ENCODE data around the gene BIN1. TPM values are rescaled to one million over a fixed set of nuclear protein-coding genes. Genes with fewer than 3 reads are reported as not detected.

The BIN1 gene
- total RNA-seq, 1 experiment from 2014 or later: 34.1 TPM

DNA sequence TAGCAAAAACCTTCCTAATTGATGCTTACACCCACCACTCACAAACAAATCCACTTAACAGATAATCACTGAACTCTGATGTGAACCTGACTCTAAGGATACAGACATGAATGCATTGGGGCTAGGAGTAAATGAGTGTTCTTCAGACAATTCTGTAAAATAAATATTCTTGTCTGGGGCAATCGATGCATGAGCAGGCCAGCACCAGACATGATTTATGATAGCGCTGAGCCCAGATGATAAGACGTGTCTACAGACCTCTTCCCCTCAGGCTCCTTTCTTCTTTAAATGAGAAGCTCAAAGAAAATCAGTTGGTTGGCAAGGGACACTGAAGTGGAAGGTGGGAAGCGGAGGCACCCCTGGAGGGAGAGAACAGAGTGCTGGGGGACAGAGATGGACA lies 27.3 kb upstream of the BIN1 start:
- Histone ChIP-seq H3K36me3 (ENCODE audit: insufficient read depth, low read length, poor library complexity, severe bottlenecking) (no peaks in the 10 kb centered on the region), H3K4me3 (ENCODE audit: low read depth, low read length, poor library complexity, severe bottlenecking) (no peak overlapping the region), H3K27me3 (replicated peaks; ENCODE audit: insufficient read depth, low read depth, low read length, poor library complexity) (no peaks in the 10 kb centered on the region), H3K9me3 (ENCODE audit: low read depth, low read length, poor library complexity, severe bottlenecking) (no peaks in the 10 kb centered on the region), H3K4me1 (ENCODE audit: insufficient read depth, low read length, poor library complexity, severe bottlenecking) (no peaks in the 10 kb centered on the region), H3K27ac (ENCODE audit: low read depth, low read length, poor library complexity, severe bottlenecking) (no peak overlapping the region)
- intact Hi-C loops (cut with micrococcal nuclease; ENCODE audit: unreplicated experiment): no loop called here
- POLR2A ChIA-PET (ENCODE audit: low non-redundant PET): no interaction called here
- TF ChIP-seq CTCF (conservative IDR thresholded peaks at IDR 0.05; ENCODE audit: low read depth, low read length) (no peak), EZH2 (IDR thresholded peaks at IDR 0.05; ENCODE audit: borderline replicate concordance, low read depth, low read length, poor library complexity, severe bottlenecking) (no peak)
- CTCF ChIA-PET: no interaction called here
- BruUV-seq (replicated peaks): no TSS peak
- DNase-seq (ENCODE audit: low spot score): no peak

- no peak for DNase-seq (ENCODE audit: low spot score)
- Histone ChIP-seq H3K27me3 (replicated peaks; ENCODE audit: insufficient read depth, low read depth, low read length, poor library complexity) (no peaks in the 10 kb centered on the region), H3K27ac (ENCODE audit: low read depth, low read length, poor library complexity, severe bottlenecking) (no peak overlapping the region), H3K36me3 (ENCODE audit: insufficient read depth, low read length, poor library complexity, severe bottlenecking) (no peaks in the 10 kb centered on the region), H3K9me3 (ENCODE audit: low read depth, low read length, poor library complexity, severe bottlenecking) (no peaks in the 10 kb centered on the region), H3K4me3 (ENCODE audit: low read depth, low read length, poor library complexity, severe bottlenecking) (no peak overlapping the region), H3K4me1 (ENCODE audit: insufficient read depth, low read length, poor library complexity, severe bottlenecking) (no peaks in the 10 kb centered on the region)
- no TSS peak for BruUV-seq (replicated peaks)
- intact Hi-C loops (cut with micrococcal nuclease; ENCODE audit: unreplicated experiment): no loop called here
- TF ChIP-seq EZH2 (IDR thresholded peaks at IDR 0.05; ENCODE audit: borderline replicate concordance, low read depth, low read length, poor library complexity, severe bottlenecking) (no peak), CTCF (conservative IDR thresholded peaks at IDR 0.05; ENCODE audit: low read depth, low read length) (no peak)
- POLR2A ChIA-PET (ENCODE audit: low non-redundant PET): no interaction called here
- CTCF ChIA-PET: interaction anchor here (0.7 kb wide), 1 partner anchor 66 kb away, joined by 3 read pairs; no protein-coding TSS in a partner anchor
Observed at GRCh38 chr2:127133793-127134192, 26.8 kb upstream of the BIN1 start.

GRCh38 chr2:127130421-127130820 lies 23.5 kb upstream of the BIN1 start:
- H3K9me3 ChIP-seq (ENCODE audit: low read depth, low read length, poor library complexity, severe bottlenecking): no peaks in the 10 kb centered on the region
- no peaks in the 10 kb centered on the region for H3K4me1 ChIP-seq (ENCODE audit: insufficient read depth, low read length, poor library complexity, severe bottlenecking)
- no peak overlapping the region for H3K27ac ChIP-seq (ENCODE audit: low read depth, low read length, poor library complexity, severe bottlenecking)
- no TSS peak for BruUV-seq (replicated peaks)
- no peak for DNase-seq (ENCODE audit: low spot score)
- CTCF ChIA-PET: no interaction called here
- no peaks in the 10 kb centered on the region for H3K36me3 ChIP-seq (ENCODE audit: insufficient read depth, low read length, poor library complexity, severe bottlenecking)
- no peak overlapping the region for H3K4me3 ChIP-seq (ENCODE audit: low read depth, low read length, poor library complexity, severe bottlenecking)
- TF ChIP-seq EZH2 (IDR thresholded peaks at IDR 0.05; ENCODE audit: borderline replicate concordance, low read depth, low read length, poor library complexity, severe bottlenecking) (no peak), CTCF (conservative IDR thresholded peaks at IDR 0.05; ENCODE audit: low read depth, low read length) (0 out of 2 replicates have a peak, but pooled peaks have one; percentile 10)
- no peaks in the 10 kb centered on the region for H3K27me3 ChIP-seq (replicated peaks; ENCODE audit: insufficient read depth, low read depth, low read length, poor library complexity)
- POLR2A ChIA-PET (ENCODE audit: low non-redundant PET): no interaction called here
- intact Hi-C loops (cut with micrococcal nuclease; ENCODE audit: unreplicated experiment): no loop called here

All from A673 (cell line).